Liver (tissue), 3 donors: ENCODE data around the gene MAP3K20.

Source experiments
- EGR1 ChIP-seq, 2 donors: IDR thresholded peaks; 2 replicates each; pipeline ENCODE4 v1.6.1; 2016 to 2018; ENCODE audit warnings: antibody characterized with exemption in 2 of 2, low read depth in 2 of 2
- RXRA ChIP-seq, 2 donors: IDR thresholded peaks; 2 replicates each; pipeline ENCODE4 v1.6.1; 2017 to 2018; ENCODE audit warnings: antibody characterized with exemption in 2 of 2, mild to moderate bottlenecking in 1 of 2
- TF ChIP-seq, protein P1 (sequence below): IDR thresholded peaks from 2 replicates; pipeline ENCODE4 v1.6.1; 2016; ENCODE audit warnings: antibody characterized with exemption
- TF ChIP-seq, protein P2 (sequence below): fragments of 150-350 bp; IDR thresholded peaks from 2 replicates; pipeline ENCODE4 v1.5.1; 2017; ENCODE audit warnings: improper control_type of control experiment, low read depth, low read length; ENCODE audit not compliant: missing input control
- TF ChIP-seq, protein P3 (sequence below): IDR thresholded peaks from 2 replicates; pipeline ENCODE4 v1.6.1; 2016; ENCODE audit warnings: antibody characterized with exemption, mild to moderate bottlenecking
- donor health status: healthy.
- donor health status: healthy.

DNA sequence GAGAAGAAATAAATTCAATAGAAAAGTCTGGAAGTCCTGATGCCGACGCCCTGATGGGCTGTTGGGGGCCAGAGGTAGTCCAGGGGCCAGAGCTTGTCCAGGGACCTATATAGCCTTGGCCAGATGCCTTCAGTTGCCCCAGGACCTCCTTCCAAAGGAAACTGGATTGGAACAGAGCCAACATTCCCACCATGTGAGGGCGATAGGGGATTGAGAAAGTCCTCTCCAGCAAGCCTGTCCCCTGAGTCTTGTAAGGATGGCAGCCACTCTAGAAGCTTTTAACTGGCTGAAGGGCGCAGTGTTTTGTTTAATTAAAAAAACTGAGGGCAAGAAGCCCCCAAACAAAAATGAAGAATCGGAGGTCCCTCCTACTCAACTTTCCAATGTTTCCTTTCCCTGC lies 224.1 kb downstream of the MAP3K20 start:
- TF ChIP-seq, protein P1, sequence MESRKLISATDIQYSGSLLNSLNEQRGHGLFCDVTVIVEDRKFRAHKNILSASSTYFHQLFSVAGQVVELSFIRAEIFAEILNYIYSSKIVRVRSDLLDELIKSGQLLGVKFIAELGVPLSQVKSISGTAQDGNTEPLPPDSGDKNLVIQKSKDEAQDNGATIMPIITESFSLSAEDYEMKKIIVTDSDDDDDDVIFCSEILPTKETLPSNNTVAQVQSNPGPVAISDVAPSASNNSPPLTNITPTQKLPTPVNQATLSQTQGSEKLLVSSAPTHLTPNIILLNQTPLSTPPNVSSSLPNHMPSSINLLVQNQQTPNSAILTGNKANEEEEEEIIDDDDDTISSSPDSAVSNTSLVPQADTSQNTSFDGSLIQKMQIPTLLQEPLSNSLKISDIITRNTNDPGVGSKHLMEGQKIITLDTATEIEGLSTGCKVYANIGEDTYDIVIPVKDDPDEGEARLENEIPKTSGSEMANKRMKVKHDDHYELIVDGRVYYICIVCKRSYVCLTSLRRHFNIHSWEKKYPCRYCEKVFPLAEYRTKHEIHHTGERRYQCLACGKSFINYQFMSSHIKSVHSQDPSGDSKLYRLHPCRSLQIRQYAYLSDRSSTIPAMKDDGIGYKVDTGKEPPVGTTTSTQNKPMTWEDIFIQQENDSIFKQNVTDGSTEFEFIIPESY, result no peak
- TF ChIP-seq, protein P2, sequence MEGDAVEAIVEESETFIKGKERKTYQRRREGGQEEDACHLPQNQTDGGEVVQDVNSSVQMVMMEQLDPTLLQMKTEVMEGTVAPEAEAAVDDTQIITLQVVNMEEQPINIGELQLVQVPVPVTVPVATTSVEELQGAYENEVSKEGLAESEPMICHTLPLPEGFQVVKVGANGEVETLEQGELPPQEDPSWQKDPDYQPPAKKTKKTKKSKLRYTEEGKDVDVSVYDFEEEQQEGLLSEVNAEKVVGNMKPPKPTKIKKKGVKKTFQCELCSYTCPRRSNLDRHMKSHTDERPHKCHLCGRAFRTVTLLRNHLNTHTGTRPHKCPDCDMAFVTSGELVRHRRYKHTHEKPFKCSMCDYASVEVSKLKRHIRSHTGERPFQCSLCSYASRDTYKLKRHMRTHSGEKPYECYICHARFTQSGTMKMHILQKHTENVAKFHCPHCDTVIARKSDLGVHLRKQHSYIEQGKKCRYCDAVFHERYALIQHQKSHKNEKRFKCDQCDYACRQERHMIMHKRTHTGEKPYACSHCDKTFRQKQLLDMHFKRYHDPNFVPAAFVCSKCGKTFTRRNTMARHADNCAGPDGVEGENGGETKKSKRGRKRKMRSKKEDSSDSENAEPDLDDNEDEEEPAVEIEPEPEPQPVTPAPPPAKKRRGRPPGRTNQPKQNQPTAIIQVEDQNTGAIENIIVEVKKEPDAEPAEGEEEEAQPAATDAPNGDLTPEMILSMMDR, result no peak
- TF ChIP-seq EGR1 (IDR thresholded peaks at IDR 0.05; ENCODE audit: low read depth in 2 of 2) (no peak), RXRA (IDR thresholded peaks at IDR 0.05) (no peak)
- TF ChIP-seq, protein P3, sequence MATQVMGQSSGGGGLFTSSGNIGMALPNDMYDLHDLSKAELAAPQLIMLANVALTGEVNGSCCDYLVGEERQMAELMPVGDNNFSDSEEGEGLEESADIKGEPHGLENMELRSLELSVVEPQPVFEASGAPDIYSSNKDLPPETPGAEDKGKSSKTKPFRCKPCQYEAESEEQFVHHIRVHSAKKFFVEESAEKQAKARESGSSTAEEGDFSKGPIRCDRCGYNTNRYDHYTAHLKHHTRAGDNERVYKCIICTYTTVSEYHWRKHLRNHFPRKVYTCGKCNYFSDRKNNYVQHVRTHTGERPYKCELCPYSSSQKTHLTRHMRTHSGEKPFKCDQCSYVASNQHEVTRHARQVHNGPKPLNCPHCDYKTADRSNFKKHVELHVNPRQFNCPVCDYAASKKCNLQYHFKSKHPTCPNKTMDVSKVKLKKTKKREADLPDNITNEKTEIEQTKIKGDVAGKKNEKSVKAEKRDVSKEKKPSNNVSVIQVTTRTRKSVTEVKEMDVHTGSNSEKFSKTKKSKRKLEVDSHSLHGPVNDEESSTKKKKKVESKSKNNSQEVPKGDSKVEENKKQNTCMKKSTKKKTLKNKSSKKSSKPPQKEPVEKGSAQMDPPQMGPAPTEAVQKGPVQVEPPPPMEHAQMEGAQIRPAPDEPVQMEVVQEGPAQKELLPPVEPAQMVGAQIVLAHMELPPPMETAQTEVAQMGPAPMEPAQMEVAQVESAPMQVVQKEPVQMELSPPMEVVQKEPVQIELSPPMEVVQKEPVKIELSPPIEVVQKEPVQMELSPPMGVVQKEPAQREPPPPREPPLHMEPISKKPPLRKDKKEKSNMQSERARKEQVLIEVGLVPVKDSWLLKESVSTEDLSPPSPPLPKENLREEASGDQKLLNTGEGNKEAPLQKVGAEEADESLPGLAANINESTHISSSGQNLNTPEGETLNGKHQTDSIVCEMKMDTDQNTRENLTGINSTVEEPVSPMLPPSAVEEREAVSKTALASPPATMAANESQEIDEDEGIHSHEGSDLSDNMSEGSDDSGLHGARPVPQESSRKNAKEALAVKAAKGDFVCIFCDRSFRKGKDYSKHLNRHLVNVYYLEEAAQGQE, result no peak
